ENCODE measurements around the gene SIGLEC15.

Gene SIGLEC15

GRCh38 chr18:45864081-45864480, 38.6 kb downstream of the SIGLEC15 start:
- H3K4me3 ChIP-seq (ENCODE audit: low read depth, low read length), result no peak overlapping the region
- no peak for TF ChIP-seq CTCF (IDR thresholded peaks at IDR 0.05; ENCODE audit: borderline replicate concordance, insufficient read depth, low read depth, low read length)

GRCh38 chr18:45865466-45865865, 40.0 kb downstream of the SIGLEC15 start:
- no peak overlapping the region for H3K4me3 ChIP-seq (ENCODE audit: low read depth, low read length)
- no peak for TF ChIP-seq CTCF (IDR thresholded peaks at IDR 0.05; ENCODE audit: borderline replicate concordance, insufficient read depth, low read depth, low read length)

- no peak for TF ChIP-seq CTCF (IDR thresholded peaks at IDR 0.05; ENCODE audit: borderline replicate concordance, insufficient read depth, low read depth, low read length)
Observed at GRCh38 chr18:45870419-45870818, 44.9 kb downstream of the SIGLEC15 start.

GRCh38 chr18:45871431-45872084, 46.1 kb downstream of the SIGLEC15 start:
- TF ChIP-seq CTCF (IDR thresholded peaks at IDR 0.05; ENCODE audit: borderline replicate concordance, insufficient read depth, low read depth, low read length), result no peak
- H3K4me3 ChIP-seq (ENCODE audit: low read depth, low read length), result no peak overlapping the region

More at GRCh38 chr18:45870419-45870818, 44.9 kb downstream of the SIGLEC15 start:
- H3K4me3 ChIP-seq (ENCODE audit: low read depth, low read length), result no peak overlapping the region

- no peak for TF ChIP-seq CTCF (IDR thresholded peaks at IDR 0.05; ENCODE audit: borderline replicate concordance, insufficient read depth, low read depth, low read length)
- no peak overlapping the region for H3K4me3 ChIP-seq (ENCODE audit: low read depth, low read length)
Observed at GRCh38 chr18:45874491-45875184, 49.2 kb downstream of the SIGLEC15 start.

- H3K4me3 ChIP-seq (ENCODE audit: low read depth, low read length), result no peak overlapping the region
- no peak for TF ChIP-seq CTCF (IDR thresholded peaks at IDR 0.05; ENCODE audit: borderline replicate concordance, insufficient read depth, low read depth, low read length)
Observed at GRCh38 chr18:45876161-45876560, 50.7 kb downstream of the SIGLEC15 start.

GRCh38 chr18:45877403-45877802, 51.9 kb downstream of the SIGLEC15 start:
- TF ChIP-seq CTCF (IDR thresholded peaks at IDR 0.05; ENCODE audit: borderline replicate concordance, insufficient read depth, low read depth, low read length), result no peak
- no peak overlapping the region for H3K4me3 ChIP-seq (ENCODE audit: low read depth, low read length)
